HG02798 (cell line): ENCODE results near the gene CPT1B.
"Not testable (repeated sequence)": the region's sequence is repeated elsewhere in the genome, so short reads cannot be mapped to it uniquely, and the experiment has no call there.

ENCODE experiments used
- ATAC-seq: cut with Tn5 transposase; IDR thresholded peaks from one replicate; pipeline ENCODE4 v1.9.1; 2021; ENCODE audit warnings: mild to moderate bottlenecking; ENCODE audit not compliant: unreplicated experiment, poor library complexity

The CPT1B gene

DNA sequence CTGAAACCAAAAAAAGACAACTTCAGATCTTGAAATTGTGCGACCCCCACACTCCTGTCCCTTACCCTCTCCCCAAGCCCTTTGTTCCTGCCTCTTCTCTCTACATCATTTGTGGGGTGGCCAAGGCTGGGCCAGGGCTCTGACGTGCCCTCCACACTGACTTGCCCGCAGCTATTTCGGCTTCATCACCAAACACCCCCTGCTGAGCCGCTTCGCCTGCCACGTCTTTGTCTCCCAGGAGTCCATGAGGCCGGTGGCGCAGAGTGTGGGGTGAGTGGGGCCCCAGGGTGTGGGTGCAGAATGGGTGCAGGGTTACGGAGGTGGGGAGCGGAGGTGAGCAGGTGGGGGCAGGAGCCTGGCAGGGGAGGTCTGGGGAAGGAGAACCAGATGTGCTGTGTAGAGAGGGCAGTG is 31.8 kb upstream of the CPT1B start:
- ATAC-seq, result no peak

DNA sequence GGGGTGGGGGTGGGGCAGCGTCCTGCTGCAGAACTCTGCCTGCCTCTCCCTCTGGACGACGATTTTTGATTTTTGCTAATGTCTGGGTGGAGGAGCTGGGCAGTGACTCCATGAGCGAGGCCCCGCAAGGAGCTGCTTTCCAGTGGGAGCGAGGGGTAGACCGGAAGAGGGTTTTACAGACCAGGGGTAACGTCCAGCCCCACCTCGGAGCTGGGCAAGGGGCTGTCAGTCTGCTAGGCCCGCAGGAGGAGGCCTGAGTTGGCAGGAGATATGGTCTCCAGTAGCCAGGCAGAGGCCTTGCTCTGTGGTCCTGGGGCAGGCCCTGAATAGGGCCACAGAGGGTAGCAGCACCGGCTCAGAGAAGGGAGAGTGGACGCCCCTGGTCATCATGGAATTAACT is 31.4 kb upstream of the CPT1B start:
- ATAC-seq, result no peak

DNA sequence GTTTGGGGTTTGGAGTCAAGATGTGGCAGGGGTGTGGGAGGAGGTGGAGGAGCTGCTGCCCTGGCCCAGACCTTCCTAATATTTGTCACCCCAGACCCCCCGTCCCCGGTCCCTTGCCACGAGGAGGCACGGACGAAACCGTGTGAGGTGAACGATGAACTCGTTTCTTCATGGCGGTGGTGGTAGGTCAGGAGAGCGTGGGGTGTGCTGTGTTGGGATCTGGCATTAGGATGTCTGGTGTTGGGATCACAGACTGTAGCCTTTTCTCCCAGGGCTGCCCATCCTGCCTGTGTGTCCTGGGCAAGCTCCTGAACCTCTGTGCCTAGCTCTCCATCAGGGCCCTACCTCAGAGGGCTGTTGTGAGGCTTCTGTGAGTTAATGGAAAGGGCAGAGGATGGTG is 30.8 kb upstream of the CPT1B start:
- no peak for ATAC-seq

DNA sequence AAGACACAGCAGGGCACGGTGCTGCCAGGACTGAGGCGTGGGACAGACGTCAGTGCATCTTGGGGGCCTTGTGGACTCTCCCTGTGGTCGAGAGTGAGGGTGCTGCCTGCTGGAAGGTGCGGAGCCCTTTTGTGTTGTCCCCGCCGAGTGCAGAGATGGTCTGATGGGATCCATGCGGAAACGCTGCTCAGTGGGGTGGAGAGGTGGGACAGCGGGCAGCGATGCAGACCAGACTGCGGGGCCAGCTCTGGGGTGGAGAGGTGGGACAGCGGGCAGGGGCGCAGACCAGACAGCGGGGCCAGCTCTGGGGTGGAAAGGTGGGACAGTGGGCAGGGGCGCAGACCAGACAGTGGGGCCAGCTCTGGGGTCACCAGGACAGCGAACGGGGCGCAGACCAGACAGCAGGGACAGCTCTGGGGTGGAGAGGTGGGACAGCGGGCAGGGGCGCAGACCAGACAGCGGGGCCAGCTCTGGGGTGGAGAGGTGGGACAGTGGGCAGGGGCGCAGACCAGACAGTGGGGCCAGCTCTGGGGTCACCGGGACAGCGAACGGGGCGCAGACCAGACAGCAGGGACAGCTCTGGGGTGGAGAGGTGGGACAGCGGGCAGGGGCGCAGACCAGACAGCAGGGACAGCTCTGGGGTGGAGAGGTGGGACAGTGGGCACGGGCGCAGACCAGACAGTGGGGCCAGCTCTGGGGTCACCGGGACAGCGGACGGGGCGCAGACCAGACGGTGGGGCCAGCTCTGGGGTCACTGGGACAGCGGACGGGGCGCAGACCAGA is 30.0 kb upstream of the CPT1B start:
- ATAC-seq, result not testable (repeated sequence)

DNA sequence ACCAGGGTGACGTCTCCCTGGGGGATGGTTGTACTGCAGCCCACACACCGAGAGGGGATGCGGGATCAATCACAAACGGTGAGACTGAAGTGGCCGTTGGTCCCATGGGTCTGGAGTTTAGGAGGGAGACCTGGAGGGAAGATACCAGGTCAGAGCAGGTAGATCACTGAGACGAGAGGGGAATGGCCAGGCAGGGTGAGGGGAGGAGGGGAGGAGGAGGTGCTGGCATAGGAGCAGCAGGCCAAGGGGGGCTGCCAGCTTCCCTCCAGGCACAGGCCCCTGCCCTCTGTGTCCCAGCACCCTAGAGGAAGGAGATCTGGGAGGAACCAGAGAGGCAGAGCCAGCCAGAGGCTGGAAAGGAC is 29.4 kb upstream of the CPT1B start:
- no peak for ATAC-seq

DNA sequence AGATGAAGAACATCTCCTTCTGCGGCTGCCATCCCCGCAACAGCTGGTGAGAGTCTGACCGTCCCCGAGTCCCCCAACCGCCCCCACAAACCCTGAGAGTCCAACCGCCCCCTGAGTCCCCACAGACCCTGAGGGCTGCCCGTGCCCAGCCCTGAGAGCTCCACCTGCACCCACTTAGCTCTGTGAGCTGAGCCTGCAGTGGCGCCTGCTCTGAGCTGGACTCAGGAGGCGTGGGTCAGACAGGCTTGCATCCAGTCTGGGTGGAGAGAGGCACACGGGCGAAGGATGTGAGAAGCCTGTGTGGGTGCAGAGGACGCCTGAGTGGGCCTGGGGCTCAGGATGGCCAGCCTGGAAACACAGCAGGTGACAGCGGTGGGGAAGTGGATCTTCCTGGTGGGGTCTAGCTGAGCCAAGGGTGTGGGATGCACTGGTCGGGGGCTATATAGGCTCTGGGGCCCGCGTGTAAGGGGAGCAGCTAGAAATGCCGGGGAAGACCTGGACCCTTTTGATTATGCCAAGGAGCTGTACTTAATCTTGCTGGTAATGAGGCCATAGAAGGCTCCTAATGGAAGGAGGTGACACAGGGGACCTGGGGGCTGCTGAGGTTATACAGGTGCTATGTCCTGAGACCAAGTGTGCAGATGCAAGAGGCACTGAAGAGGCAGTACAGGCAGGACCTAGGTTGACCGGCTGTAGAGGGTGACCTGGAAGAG is 28.9 kb upstream of the CPT1B start:
- ATAC-seq, result no peak

DNA sequence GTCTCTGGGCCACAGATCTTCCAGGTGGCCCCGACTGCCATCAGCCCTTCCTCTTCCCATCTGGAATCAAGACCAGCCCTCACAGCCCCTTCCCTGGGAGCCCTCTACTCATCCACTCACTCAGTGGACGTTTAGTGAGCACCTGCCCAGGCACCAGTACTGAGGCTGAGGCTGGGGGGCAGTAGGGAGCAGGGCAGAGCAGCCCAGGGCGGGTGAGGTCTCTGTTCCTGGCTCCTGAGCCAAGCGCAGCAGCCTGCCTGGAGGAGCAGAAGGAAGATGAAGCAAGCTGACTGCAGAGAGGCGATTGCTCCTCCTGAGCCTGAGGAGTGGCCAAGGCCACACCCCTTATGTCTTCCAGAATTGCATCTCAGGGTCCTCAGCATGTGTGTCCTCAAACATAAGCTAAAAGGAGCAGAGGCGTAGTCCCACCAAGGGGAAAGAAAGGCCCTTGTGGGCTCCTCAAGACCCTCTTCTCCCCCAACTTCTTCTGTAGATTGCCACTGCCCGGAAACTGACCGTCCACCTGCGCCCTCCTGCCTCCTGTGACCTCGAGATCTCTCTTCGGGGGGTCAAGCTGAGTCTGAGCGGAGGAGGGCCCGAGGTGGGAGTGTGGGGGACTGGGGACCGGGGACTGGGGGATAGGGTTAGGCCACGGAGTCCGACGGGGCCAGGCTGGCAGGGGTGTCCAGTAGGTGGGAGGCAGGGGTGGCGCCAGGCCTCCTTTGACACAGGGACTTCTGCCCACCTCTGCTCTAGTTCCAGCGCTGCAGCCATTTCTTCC is 28.1 kb upstream of the CPT1B start:
- ATAC-seq, result no peak

DNA sequence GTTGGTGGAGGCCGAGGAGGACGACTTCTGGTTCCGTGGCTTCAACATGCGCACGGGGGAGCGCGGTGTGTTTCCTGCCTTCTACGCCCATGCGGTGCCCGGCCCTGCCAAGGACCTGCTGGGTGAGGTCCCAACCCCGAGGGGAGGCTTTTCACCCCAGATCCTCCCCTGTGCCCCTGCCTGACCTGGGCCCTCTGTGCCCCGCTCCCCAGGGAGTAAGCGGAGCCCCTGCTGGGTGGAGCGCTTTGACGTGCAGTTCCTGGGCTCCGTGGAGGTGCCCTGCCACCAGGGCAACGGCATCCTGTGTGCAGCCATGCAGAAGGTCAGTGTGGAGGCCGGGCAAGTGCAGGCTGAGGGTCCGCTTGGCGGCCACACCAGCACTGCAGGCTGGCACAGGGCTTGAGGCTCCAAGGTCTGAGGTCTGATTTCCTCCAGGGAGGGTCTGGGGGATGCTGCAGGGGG is 27.4 kb upstream of the CPT1B start:
- ATAC-seq, result no peak

DNA sequence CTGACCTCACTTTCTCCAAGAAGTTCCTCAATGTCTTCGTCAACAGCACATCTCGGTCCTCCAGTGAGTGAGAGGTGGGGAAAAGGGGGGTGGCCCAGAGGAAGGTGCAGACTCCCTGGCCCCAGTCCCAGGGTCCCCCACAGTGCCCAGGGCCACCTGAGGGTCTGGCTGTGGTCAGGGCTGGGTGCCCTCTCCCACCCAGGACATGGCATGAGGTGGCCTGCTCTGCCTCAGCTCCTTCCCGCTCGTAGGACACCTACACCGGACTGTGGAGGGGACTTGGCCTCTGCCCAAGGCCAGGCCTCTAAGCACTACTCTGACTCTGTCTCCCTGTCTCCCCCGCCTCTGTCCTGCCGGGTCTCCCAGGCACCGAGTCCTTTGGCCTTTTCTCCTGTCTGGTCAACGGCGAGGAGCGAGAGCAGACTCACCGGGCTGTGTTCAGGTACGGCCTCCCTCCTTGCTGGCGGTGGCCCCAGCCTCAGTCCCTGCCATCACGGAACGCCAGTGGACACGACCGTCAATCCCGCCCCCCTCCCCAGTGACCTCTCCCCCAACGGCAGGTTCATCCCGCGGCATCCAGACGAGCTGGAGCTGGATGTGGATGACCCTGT is 26.9 kb upstream of the CPT1B start:
- ATAC-seq, result no peak

DNA sequence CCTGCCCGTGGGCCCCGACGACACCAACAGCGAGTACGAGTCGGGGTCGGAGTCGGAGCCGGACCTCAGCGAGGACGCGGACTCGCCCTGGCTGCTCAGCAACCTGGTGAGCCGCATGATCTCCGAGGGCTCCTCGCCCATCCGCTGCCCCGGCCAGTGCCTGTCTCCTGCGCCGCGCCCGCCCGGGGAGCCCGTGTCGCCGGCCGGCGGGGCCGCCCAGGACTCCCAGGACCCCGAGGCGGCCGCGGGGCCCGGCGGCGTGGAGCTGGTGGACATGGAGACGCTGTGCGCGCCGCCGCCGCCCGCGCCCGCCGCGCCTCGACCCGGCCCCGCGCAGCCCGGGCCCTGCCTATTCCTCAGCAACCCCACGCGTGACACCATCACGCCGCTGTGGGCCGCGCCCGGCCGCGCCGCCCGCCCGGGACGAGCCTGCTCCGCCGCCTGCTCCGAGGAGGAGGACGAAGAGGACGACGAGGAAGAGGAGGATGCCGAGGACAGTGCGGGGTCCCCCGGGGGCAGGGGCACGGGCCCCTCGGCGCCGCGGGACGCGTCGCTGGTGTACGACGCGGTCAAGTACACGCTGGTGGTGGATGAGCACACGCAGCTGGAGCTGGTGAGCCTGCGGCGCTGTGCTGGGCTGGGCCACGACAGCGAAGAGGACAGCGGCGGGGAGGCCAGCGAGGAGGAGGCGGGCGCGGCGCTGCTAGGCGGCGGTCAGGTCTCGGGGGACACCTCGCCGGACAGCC is 26.2 kb upstream of the CPT1B start:
- no peak for ATAC-seq

DNA sequence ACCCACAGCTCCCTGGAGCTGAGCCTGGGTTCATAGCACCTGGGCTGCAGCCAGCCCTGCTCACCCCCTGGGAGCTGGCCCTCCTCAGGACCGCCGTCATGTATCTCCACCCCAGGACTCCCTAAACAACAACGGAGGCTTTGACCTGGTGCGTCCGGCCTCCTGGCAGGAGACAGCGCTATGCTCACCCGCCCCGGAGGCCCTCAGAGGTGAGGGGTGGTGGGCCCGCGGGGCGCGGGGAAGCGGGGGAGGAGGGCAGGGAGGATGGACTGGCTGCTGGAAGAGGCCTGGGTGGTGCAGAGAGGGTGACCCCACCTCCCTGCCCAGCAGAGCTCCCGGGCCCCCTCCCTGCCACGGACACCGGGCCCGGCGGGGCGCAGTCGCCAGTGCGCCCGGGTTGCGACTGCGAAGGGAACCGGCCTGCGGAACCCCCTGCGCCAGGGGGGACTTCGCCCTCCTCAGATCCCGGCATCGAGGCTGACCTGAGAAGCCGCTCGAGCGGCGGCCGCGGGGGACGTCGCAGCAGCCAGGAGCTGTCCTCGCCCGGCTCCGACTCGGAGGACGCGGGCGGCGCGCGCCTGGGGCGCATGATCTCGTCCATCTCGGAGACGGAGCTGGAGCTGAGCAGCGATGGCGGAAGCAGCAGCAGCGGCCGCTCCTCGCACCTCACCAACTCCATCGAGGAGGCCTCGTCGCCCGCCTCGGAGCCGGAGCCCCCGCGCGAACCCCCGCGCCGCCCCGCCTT is 25.5 kb upstream of the CPT1B start:
- ATAC-seq, result no peak

DNA sequence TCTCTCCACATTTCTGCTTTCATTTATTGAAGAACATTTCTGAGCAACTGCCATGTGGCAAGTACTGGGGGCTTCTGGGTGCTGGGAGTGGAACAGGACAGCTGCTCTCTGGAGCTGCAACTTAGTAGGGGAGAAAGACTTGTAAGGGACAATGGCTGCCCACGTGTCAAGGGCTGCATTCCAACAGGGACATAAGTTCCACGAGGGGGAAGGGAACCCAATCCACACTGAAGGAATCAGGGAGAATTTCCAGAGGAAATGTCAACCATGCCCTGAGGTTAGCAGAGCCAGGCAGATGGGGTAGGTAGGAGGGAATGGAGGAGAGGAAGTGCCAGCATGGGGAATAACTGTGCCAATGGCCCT is 24.1 kb upstream of the CPT1B start:
- no peak for ATAC-seq

DNA sequence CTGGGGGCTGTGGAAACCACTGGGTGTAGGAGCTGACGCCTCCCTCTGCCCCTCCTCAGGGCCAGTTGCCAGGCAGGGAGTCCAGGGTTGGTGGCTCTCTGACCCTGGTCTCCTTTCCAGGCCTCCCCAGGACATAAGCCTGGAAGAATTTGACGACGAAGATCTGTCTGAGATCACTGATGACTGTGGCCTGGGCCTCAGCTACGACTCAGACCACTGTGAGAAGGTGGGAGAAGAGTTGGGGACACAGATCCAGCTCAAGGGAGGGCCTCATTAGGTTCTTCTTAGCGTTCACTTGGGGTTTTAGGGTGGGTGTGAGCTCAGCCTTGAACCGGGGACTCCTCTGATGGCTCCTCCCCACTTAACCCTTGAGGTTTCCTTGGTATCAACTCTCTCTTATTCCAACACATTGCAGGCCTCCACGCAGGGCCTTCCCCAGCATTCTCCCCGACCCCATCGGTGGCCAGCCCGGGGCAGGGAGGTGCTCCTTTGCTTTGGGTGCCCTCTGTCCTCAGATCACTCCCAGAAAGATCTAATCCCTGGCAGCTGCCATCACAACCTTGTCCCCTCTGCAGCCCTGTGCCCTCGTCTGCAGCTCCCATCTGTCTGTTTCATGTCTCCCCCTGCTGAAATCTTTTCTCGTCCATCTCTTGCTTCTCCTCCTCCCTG is 23.6 kb upstream of the CPT1B start:
- ATAC-seq, result no peak

DNA sequence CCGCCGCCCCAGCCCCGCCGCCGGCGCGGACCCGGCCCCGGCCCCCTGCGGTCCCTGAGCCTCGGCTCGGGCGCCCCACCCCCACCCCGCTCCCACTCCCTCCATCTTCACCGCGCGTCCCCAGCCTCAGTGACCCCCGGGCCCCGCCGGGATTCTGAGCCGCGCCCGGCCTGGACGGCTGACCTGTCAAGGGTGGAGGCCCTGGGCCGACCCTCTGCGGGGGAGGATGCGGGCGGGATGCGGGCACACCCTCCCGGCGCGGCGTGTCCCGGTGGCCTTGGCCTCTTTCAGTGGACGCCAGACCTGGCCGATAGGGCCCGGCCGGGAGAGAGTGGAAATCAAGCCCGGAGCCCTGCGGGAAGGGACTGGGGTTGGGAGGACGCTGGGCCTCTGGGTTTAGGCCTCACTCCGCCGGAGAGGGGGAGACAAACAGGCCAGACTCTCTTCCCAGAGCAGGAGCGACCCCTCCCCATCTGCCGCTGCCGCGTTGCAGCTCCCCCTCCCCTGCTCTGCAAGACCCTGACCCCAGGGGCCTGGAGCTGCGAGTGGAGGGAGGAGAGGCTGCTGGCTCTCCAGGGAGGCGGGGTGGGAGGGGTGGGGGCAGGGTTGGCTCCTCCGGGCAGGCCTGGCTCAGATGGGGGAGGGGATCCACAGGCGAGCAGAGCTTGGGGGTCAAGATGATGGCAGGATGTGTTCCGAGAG is 22.9 kb upstream of the CPT1B start:
- no peak for ATAC-seq

DNA sequence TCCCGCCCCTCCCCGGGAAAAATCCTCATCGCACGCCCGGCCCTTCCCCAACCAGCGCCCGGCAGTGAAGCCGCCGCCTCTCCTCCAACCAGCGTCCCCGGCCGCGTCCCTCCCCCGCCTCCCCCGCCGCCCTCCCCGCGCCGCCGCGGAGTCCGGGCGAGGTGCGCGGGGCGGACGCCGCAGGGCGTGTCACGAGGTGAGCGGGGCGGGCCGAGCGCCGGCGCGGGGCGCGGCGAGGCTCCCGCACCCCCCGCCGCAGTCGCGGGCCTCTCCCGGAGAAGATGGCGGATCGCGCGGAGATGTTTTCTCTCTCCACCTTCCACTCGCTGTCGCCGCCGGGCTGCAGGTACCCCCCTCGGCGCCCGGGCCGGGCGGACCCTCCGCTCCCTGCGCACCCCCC is 22.3 kb upstream of the CPT1B start, which contains the start of gene MAPK8IP2:
Gene MAPK8IP2, plus strand, starts transcription at position 256 of the 400 bp plus-strand sequence. Its CDS starts 26 bp downstream, at position 282.
- ATAC-seq, result no peak

DNA sequence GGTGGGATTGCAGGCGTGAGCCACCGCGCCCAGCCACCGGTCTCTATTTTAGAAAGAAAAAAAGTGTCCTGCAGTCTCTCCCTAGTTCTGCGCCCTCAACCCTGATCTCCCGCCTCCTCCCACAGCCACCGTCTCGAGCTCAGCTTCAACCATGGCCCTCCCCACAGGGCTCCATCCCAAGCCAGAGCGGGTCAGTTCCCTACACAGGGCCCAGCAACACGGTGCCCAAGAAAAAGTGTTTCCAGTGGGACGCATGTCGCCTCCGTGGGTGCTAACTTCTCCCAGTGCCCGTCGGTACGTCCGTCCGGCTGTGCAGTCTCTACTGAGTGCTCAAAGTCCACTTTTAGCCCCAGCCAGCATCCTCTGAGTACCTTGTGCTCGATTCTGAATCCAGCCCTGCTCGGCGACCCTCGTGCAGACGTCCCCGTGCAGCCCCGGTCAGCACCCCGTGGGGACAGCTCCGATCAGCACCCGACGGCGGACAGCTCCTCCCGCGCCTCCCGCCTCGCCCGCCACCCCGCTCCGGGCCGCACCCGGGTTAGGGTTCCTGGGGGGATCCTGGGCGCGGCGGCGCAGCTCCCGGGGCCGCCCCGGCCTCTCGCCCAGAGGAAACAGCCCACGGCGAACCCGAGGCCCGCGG is 21.7 kb upstream of the CPT1B start:
- no peak for ATAC-seq

DNA sequence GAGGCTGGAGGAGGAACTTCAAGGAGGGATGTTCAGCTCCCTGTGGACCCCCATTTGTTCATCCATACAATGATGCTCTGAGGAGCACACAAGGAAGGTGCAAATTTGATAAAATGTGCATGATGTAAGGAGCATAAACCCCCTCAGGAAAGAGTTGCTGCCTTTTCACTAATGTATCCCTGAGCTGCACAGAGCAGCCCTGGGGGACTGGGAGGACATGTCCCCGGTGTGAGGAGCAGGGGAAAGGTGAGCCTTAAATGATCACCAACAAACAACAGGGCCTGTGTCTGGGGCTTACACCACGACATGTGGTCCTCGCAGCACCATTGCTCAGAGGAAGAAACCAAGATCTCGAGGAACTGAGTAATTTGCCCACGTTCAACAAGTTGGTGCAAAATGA is 18.9 kb upstream of the CPT1B start:
- ATAC-seq, result no peak

DNA sequence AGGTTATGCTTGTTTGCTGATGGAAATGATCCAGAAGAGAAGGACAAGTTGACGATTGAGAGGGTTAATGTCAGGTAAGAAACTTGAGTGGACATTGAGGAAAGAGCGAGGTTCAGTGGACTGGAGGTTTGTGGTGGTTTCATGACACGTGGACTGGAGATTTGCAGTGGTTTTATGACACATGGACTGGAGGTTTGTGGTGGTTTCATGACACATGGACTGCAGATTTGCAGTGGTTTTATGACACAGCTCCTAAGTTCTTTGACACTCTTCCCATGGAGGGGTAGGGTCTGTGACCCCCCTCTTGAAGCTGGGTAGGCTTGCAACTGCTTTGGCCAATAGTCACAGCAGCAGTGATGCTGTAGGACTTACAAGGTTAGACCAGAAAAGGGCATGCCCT is 17.0 kb upstream of the CPT1B start:
- ATAC-seq, result no peak
